Measurements from ENCODE around the gene ATRN. TPM values are rescaled to one million over a fixed set of nuclear protein-coding genes. Genes with fewer than 3 reads are reported as not detected.

The ATRN gene
- total RNA-seq, 1 donor from 2014 or later = 8.6 TPM

- no peak for DNase-seq (ENCODE audit: low spot score in 2 of 2)
- H3K36me3 ChIP-seq = no peaks in the 10 kb centered on the region
- TF ChIP-seq, protein P1, sequence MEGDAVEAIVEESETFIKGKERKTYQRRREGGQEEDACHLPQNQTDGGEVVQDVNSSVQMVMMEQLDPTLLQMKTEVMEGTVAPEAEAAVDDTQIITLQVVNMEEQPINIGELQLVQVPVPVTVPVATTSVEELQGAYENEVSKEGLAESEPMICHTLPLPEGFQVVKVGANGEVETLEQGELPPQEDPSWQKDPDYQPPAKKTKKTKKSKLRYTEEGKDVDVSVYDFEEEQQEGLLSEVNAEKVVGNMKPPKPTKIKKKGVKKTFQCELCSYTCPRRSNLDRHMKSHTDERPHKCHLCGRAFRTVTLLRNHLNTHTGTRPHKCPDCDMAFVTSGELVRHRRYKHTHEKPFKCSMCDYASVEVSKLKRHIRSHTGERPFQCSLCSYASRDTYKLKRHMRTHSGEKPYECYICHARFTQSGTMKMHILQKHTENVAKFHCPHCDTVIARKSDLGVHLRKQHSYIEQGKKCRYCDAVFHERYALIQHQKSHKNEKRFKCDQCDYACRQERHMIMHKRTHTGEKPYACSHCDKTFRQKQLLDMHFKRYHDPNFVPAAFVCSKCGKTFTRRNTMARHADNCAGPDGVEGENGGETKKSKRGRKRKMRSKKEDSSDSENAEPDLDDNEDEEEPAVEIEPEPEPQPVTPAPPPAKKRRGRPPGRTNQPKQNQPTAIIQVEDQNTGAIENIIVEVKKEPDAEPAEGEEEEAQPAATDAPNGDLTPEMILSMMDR (IDR thresholded peaks at IDR 0.05) = no peak
- intact Hi-C loops (cut with DNase I) = no loop called here
- no peak overlapping the region for H3K27ac ChIP-seq
- no peaks in the 10 kb centered on the region for H3K4me1 ChIP-seq
- H3K9me3 ChIP-seq = peaks cover 0 to 3% of the 10 kb centered on the region in 2 donors
- no peaks in the 10 kb centered on the region for H3K27me3 ChIP-seq
- no peak overlapping the region for H3K4me3 ChIP-seq
These were observed 227.8 kb downstream of the ATRN start for GRCh38 chr20:3698591-3699001.

- TF ChIP-seq, protein P1 (IDR thresholded peaks at IDR 0.05) = no peak
- Histone ChIP-seq H3K27ac (no peak overlapping the region), H3K4me1 (no peaks in the 10 kb centered on the region), H3K27me3 (no peaks in the 10 kb centered on the region), H3K4me3 (no peak overlapping the region), H3K36me3 (no peaks in the 10 kb centered on the region), H3K9me3 (peaks cover 0 to 3% of the 10 kb centered on the region in 2 donors)
- DNase-seq (ENCODE audit: low spot score in 2 of 2) = no peak
- intact Hi-C loops (cut with DNase I) = no loop called here
These were observed 228.2 kb downstream of the ATRN start for GRCh38 chr20:3699037-3699436.

Other genes starting within 250 kb of the ATRN start
- 1.6 TPM for gene SLC4A11, start 231.8 kb upstream of the ATRN start, total RNA-seq
- gene DNAAF9, start 63.3 kb upstream of the ATRN start, total RNA-seq = 10.9 TPM
- gene GFRA4, start 192.4 kb downstream of the ATRN start, total RNA-seq = not detected
- gene ADAM33, start 211.0 kb downstream of the ATRN start, total RNA-seq = 234 TPM
- 23.2 TPM for gene SIGLEC1, start 241.6 kb downstream of the ATRN start, total RNA-seq